PC-3 (cell line): ENCODE data around the gene ASCL1.

Source experiments
- EZH2 ChIP-seq: fragments of 300-600 bp; sonication (generic); IDR thresholded peaks from one replicate; pipeline ENCODE4 v1.6.1; 2017; ENCODE audit warnings: antibody characterized with exemption, mild to moderate bottlenecking, low read length; ENCODE audit not compliant: unreplicated experiment
- EZH2phosphoT487 ChIP-seq: fragments of 300-600 bp; sonication (generic); IDR thresholded peaks from 2 replicates; pipeline ENCODE4 v1.6.1; 2018; ENCODE audit warnings: mild to moderate bottlenecking, antibody characterized with exemption, low read length, borderline replicate concordance
- TF ChIP-seq, protein P1 (sequence below): fragments of 300-600 bp; sonication (generic); conservative IDR thresholded peaks from 2 replicates; pipeline ENCODE4 v1.5.1; 2017; ENCODE audit warnings: antibody characterized with exemption, low read depth, mild to moderate bottlenecking, low read length

DNA sequence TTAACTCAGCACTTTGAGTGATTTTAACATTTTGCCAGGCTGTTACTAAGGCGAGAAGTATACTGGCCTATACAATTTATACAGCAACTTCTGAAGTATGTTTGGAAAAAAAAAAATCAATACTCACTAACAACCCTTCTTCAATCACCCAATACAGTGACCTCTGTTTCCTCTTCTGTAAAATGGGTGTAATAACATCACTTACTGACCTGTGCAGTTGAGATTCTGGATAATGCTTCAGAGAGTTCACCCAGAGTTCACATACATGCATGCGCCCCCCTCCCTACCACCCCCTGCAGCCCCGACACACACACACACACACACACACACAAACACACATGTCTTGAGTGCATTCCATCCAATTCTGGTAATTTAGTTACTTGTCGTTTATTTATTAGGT, 49.6 kb upstream of the ASCL1 start:
- no peak for TF ChIP-seq EZH2
- TF ChIP-seq, protein P1, sequence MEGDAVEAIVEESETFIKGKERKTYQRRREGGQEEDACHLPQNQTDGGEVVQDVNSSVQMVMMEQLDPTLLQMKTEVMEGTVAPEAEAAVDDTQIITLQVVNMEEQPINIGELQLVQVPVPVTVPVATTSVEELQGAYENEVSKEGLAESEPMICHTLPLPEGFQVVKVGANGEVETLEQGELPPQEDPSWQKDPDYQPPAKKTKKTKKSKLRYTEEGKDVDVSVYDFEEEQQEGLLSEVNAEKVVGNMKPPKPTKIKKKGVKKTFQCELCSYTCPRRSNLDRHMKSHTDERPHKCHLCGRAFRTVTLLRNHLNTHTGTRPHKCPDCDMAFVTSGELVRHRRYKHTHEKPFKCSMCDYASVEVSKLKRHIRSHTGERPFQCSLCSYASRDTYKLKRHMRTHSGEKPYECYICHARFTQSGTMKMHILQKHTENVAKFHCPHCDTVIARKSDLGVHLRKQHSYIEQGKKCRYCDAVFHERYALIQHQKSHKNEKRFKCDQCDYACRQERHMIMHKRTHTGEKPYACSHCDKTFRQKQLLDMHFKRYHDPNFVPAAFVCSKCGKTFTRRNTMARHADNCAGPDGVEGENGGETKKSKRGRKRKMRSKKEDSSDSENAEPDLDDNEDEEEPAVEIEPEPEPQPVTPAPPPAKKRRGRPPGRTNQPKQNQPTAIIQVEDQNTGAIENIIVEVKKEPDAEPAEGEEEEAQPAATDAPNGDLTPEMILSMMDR, result no peak
- TF ChIP-seq EZH2phosphoT487, result no peak
